ENCODE data around the gene AGBL1.

The AGBL1 gene

DNA sequence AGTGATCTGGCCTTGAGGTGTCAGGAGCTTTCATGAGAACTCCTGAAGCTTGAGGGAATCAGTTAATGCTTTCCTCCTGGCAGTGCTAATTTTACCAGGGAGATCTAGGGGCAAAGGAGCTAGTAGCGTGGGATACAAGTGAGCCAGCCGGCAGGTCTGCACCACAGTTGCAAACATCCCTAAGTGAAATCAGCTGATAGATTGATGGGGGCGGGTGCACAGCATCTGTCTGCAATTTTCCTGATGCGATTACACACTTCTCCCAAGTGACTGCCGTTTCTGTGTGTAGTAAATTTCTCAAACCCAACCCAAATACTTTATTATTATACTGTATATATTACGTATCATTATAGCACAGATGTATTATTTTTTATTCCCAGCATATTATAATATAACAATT lies 304.5 kb downstream of the AGBL1 start:
- Histone ChIP-seq H3K27me3 (ENCODE audit: insufficient read depth, low read depth) (no peaks in the 10 kb centered on the region), H2AFZ (ENCODE audit: low read depth) (no peak overlapping the region), H3K9ac (no peak overlapping the region), H3K4me3 (IDR thresholded peaks at IDR 0.05; ENCODE audit: insufficient read depth, low read depth, low read length) (no peak overlapping the region), H3K36me3 (ENCODE audit: insufficient read depth) (no peaks in the 10 kb centered on the region), H3K27ac (no peak overlapping the region), H3K4me1 (ENCODE audit: low read depth, poor library complexity, severe bottlenecking) (no peaks in the 10 kb centered on the region), H4K20me1 (ENCODE audit: insufficient read depth) (no peaks in the 10 kb centered on the region), H3K79me2 (ENCODE audit: insufficient read depth, low read depth) (no peaks in the 10 kb centered on the region), H3K4me2 (no peak overlapping the region)
- TF ChIP-seq CTCF (conservative IDR thresholded peaks at IDR 0.05; ENCODE audit: low read depth, low read length) = no peak

GRCh38 chr15:86392296-86392695 lies 312.6 kb downstream of the AGBL1 start:
- H3K27me3 ChIP-seq (ENCODE audit: insufficient read depth, low read depth) = no peaks in the 10 kb centered on the region
- no peaks in the 10 kb centered on the region for H3K36me3 ChIP-seq (ENCODE audit: insufficient read depth)
- TF ChIP-seq CTCF (conservative IDR thresholded peaks at IDR 0.05; ENCODE audit: low read depth, low read length) = no peak

DNA sequence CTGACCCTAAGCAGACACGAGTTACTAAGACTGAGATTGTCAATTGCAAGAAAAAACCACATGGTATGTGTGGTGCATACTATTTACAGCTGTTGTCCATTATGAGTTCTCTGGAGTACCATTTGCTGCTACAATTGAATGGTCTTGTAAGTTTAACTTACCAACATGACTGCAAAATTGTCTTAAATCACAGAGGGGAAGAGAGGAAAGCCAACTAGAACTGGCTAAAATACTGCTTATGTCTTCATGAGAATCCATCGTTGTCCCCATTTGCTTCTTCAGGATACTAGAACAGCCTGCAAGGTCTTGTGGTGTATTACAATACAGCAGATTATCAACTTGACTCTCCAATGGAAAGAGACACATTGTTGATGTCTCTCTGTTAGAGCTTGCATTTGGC lies 313.2 kb downstream of the AGBL1 start:
- H3K9ac ChIP-seq = no peak overlapping the region
- no peaks in the 10 kb centered on the region for H3K79me2 ChIP-seq (ENCODE audit: insufficient read depth, low read depth)
- H2AFZ ChIP-seq (ENCODE audit: low read depth) = no peak overlapping the region
- H3K4me3 ChIP-seq (IDR thresholded peaks at IDR 0.05; ENCODE audit: insufficient read depth, low read depth, low read length) = no peak overlapping the region
- H3K27ac ChIP-seq = no peak overlapping the region
- no peak for TF ChIP-seq CTCF (conservative IDR thresholded peaks at IDR 0.05; ENCODE audit: low read depth, low read length)
- H3K36me3 ChIP-seq (ENCODE audit: insufficient read depth) = no peaks in the 10 kb centered on the region
- no peak overlapping the region for H3K4me2 ChIP-seq
- H3K27me3 ChIP-seq (ENCODE audit: insufficient read depth, low read depth) = no peaks in the 10 kb centered on the region
- no peaks in the 10 kb centered on the region for H4K20me1 ChIP-seq (ENCODE audit: insufficient read depth)
- no peaks in the 10 kb centered on the region for H3K4me1 ChIP-seq (ENCODE audit: low read depth, poor library complexity, severe bottlenecking)

More at GRCh38 chr15:86392296-86392695, 312.6 kb downstream of the AGBL1 start:
- Histone ChIP-seq H2AFZ (ENCODE audit: low read depth) (no peak overlapping the region), H3K4me2 (no peak overlapping the region), H3K4me3 (IDR thresholded peaks at IDR 0.05; ENCODE audit: insufficient read depth, low read depth, low read length) (no peak overlapping the region), H3K79me2 (ENCODE audit: insufficient read depth, low read depth) (no peaks in the 10 kb centered on the region), H3K4me1 (ENCODE audit: low read depth, poor library complexity, severe bottlenecking) (no peaks in the 10 kb centered on the region), H4K20me1 (ENCODE audit: insufficient read depth) (no peaks in the 10 kb centered on the region), H3K9ac (no peak overlapping the region), H3K27ac (no peak overlapping the region)

GRCh38 chr15:86394866-86395265 lies 315.2 kb downstream of the AGBL1 start:
- no peak for TF ChIP-seq CTCF (conservative IDR thresholded peaks at IDR 0.05; ENCODE audit: low read depth, low read length)
- Histone ChIP-seq H3K4me1 (ENCODE audit: low read depth, poor library complexity, severe bottlenecking) (no peaks in the 10 kb centered on the region), H3K27me3 (ENCODE audit: insufficient read depth, low read depth) (no peaks in the 10 kb centered on the region), H3K4me3 (IDR thresholded peaks at IDR 0.05; ENCODE audit: insufficient read depth, low read depth, low read length) (no peak overlapping the region), H3K4me2 (no peak overlapping the region), H3K9ac (no peak overlapping the region), H4K20me1 (ENCODE audit: insufficient read depth) (no peaks in the 10 kb centered on the region), H2AFZ (ENCODE audit: low read depth) (no peak overlapping the region), H3K36me3 (ENCODE audit: insufficient read depth) (no peaks in the 10 kb centered on the region), H3K27ac (no peak overlapping the region), H3K79me2 (ENCODE audit: insufficient read depth, low read depth) (no peaks in the 10 kb centered on the region)
